Common myeloid progenitor, CD34-positive (primary cell): ENCODE measurements around the gene NDUFC1.
A peak's percentile ranks its signal among the peaks of the same experiment; 100 is the strongest.

Source experiments
- CTCF ChIA-PET: fragments of 350-600 bp; sonication (Branson Sonifier 250); formaldehyde crosslinking; loops from one replicate; lab custom pipeline; 2021; ENCODE audit warnings: antibody characterized with exemption; lab: Charles Lee
- POLR2A ChIA-PET: fragments of 350-600 bp; sonication (Branson Sonifier 250); formaldehyde crosslinking; loops from one replicate; lab custom pipeline; 2021; ENCODE audit warnings: antibody characterized with exemption; lab: Charles Lee
- DNase-seq, 3 donors: peaks; one replicate each; pipeline versions ENCODE4 v3.0.0 to v3.0.0-alpha.2; 2013
- H3K27ac ChIP-seq, 2 experiments: 1 replicate in 1 of 2; 2 replicates in 1 of 2; pipeline ENCODE4 v1.7.0; 2013; ENCODE audit warnings: inconsistent platforms in 2 of 2, low read length in 2 of 2, mild to moderate bottlenecking in 2 of 2, low read depth in 1 of 2, moderate library complexity in 1 of 2; ENCODE audit not compliant: severe bottlenecking in 2 of 2, insufficient read depth in 1 of 2, poor library complexity in 1 of 2
- H3K27me3 ChIP-seq, 5 experiments: replicated peaks in 2 of 5; 1 replicate in 3 of 5; 2 replicates in 2 of 5; pipeline versions ENCODE4 v1.6.1 to v1.7.0; 2013; ENCODE audit warnings: low read length in 4 of 5, mild to moderate bottlenecking in 2 of 5, moderate library complexity in 2 of 5, inconsistent platforms in 1 of 5; ENCODE audit not compliant: insufficient read depth in 5 of 5, control insufficient read depth in 4 of 5
- H3K36me3 ChIP-seq, 4 experiments: 1 replicate in 2 of 4; 2 replicates in 2 of 4; pipeline versions ENCODE4 v1.6.1 to v1.7.0; 2013; ENCODE audit warnings: low read length in 3 of 4, control low read depth in 1 of 4, mild to moderate bottlenecking in 1 of 4; ENCODE audit not compliant: control insufficient read depth in 4 of 4, insufficient read depth in 4 of 4
- H3K4me1 ChIP-seq, 4 experiments: 1 replicate in 3 of 4; 2 replicates in 1 of 4; pipeline versions ENCODE4 v1.6.1 to v1.7.1; 2013; ENCODE audit warnings: low read length in 3 of 4, mild to moderate bottlenecking in 3 of 4, control low read depth in 1 of 4, inconsistent platforms in 1 of 4, moderate library complexity in 1 of 4; ENCODE audit not compliant: control insufficient read depth in 4 of 4, insufficient read depth in 4 of 4; ENCODE audit errors: control extremely low read depth in 1 of 4
- H3K4me3 ChIP-seq, 7 experiments: 1 replicate in 4 of 7; 2 replicates in 3 of 7; pipeline versions ENCODE4 v1.5.1 to v1.7.0; 2013; ENCODE audit warnings: mild to moderate bottlenecking in 7 of 7, low read length in 6 of 7, moderate library complexity in 6 of 7, inconsistent platforms in 2 of 7, low read depth in 2 of 7, control low read depth in 1 of 7; ENCODE audit not compliant: insufficient read depth in 4 of 7, control insufficient read depth in 1 of 7; ENCODE audit errors: extremely low read depth in 1 of 7
- H3K9me3 ChIP-seq, 5 experiments: 1 replicate in 4 of 5; 2 replicates in 1 of 5; pipeline versions ENCODE4 v1.6.1 to v1.7.1; 2013; ENCODE audit warnings: low read length in 4 of 5, mild to moderate bottlenecking in 2 of 5, inconsistent platforms in 1 of 5, low read depth in 1 of 5, moderate library complexity in 1 of 5; ENCODE audit not compliant: control insufficient read depth in 4 of 5, insufficient read depth in 2 of 5; ENCODE audit errors: control extremely low read depth in 1 of 5
- WGBS: methylation state at CpG from one replicate; pipeline ENCODE4 v1.1.5; 2013; ENCODE audit not compliant: insufficient coverage; 5-methylcytosine and 5-hydroxymethylcytosine counted together

NDUFC1 gene

DNA sequence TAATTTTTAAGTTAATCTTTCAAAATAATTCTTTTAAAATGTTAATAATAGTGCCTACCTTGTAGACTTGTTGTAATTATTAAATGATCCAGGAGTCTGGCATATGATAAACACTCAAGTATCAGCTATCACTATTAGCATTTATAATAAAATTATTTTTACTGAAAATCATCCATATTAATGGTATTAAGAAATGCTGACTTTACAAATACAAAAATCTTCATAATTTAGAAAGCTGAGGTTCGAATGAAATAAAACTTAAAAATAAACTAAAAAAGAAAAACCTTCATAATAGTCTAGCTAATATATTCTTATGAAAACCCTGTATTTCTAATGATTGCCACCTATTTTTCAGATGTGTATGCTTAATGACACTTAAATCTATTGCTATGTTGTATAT lies 27.5 kb downstream of the NDUFC1 start:
- Histone ChIP-seq H3K27ac (no peak overlapping the region), H3K9me3 (no peaks in the 10 kb centered on the region), H3K4me1 (peaks cover 6 to 15% (median 10%) of the 10 kb centered on the region in 4 experiments), H3K4me3 (no peak overlapping the region), H3K36me3 (no peaks in the 10 kb centered on the region), H3K27me3 (peaks cover 8 to 40% (median 18%) of the 10 kb centered on the region in 5 experiments)
- no CpG with 5 or more reads among the region's 1 CpG for WGBS
- POLR2A ChIA-PET = no interaction called here
- CTCF ChIA-PET = interaction anchor here (1.0 to 2.4 kb wide), 4 partner anchors 16 to 21 kb away, joined by 3 to 8 read pairs (median 4); no protein-coding TSS in a partner anchor
- DNase-seq = no peak

DNA sequence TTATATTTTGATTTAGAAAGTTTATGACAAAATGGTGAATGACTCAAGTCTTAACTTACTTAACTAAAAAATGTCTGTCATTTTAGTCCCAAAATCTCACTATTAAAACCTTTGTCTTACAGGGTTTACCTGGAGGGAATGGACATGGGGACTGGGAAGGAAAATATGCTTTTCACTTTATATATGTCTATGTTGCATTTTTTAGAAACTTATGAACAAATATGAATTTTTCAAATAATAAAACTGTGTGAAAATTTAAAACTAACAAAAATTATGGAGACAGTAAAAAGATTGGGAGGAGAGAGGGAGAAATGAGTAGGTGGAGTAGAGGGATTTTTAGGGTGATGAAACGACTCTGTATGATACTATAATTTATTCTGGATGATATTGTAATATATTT lies 28.4 kb downstream of the NDUFC1 start:
- no peaks in the 10 kb centered on the region for H3K36me3 ChIP-seq
- H3K4me3 ChIP-seq = no peak overlapping the region
- no peak overlapping the region for H3K27ac ChIP-seq
- CTCF ChIA-PET = no interaction called here
- DNase-seq = no peak
- no peaks in the 10 kb centered on the region for H3K9me3 ChIP-seq
- H3K4me1 ChIP-seq = peaks cover 0 to 5% (median 2%) of the 10 kb centered on the region in 4 experiments
- WGBS = no CpG with 5 or more reads among the region's 1 CpG
- POLR2A ChIA-PET = no interaction called here
- H3K27me3 ChIP-seq = peaks cover 2 to 31% (median 9%) of the 10 kb centered on the region in 5 experiments

DNA sequence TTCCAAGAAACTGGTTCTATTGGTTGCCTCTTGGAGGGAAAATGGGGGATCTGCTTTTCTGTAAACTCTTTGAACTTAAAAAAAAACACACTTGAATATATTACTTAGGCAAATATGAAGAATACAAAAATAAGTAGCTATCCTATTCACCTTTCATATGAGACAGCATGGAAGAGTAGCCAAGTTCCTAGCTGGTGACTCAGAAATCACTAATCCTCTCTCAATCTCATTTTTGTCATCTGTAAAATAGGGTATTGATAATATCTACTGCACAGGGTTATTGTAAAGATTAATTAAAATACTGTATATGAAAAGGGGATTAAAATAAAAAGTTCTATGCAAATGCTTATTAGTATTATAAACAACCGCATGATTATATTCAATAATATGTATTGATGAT lies 35.0 kb downstream of the NDUFC1 start:
- CTCF ChIA-PET = interaction anchor here (0.6 to 3.1 kb wide), 6 partner anchors 9 to 38 kb away, joined by 3 to 11 read pairs (median 3); no protein-coding TSS in a partner anchor

DNA sequence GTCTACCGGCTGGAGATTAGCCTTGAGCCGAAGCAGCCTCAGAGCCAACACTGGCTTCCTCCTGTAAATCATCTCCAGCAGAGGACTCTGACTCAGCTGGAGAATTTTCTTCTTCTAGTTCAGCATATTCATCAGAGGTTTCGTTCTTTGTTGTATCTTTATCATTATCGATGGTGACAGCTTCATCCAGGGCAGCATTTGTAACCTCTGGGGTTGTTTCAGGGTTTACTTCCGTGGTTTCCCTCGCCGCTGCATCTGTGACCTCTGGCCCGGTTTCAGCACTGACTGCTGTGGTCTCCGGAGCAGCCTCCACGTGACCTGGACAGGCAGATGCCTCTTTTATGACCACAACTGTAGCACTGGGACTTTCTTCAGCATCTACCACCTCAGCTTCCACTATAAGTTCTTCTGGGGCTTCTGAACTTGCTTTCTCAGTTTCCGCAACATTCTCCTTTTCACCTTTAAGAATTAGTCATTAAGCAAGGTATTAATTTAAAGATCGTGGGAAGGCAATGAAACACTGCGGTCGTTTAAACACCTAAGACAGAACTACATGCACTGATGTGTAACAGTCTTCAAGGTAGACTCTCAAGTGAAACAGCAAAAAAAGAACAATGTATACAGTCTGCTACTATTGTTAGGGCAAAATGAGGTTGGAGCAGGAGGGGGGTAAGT lies 35.6 kb downstream of the NDUFC1 start:
- ChIA-PET CTCF (interaction anchor here (0.5 to 3.1 kb wide), 12 partner anchors 10 to 379 kb away, joined by 3 to 11 read pairs (median 3); partner anchors contain the start of gene MGARP), POLR2A (no interaction called here)
- no peaks in the 10 kb centered on the region for H3K27me3 ChIP-seq
- WGBS = 0% methylated on average over 8 of the region's 14 CpGs
- peaks cover 4 to 18% (median 12%) of the 10 kb centered on the region in 4 experiments for H3K4me1 ChIP-seq
- H3K36me3 ChIP-seq = no peaks in the 10 kb centered on the region
- H3K9me3 ChIP-seq = no peaks in the 10 kb centered on the region
- peak overlapping the region in 6 of 7 experiments; percentile 35 to 73 (median 56) for H3K4me3 ChIP-seq
- peak overlapping the region; percentile 15 to 59 for H3K27ac ChIP-seq
- DNase-seq = peak; percentile 43 to 91 (median 88)

More for the DNA sequence above, 35.0 kb downstream of the NDUFC1 start:
- no peaks in the 10 kb centered on the region for H3K36me3 ChIP-seq
- whole genome bisulfite sequencing = no CpG with 5 or more reads among the region's 1 CpG
- DNase-seq = no peak
- H3K9me3 ChIP-seq = no peaks in the 10 kb centered on the region
- no peak overlapping the region for H3K4me3 ChIP-seq
- H3K27ac ChIP-seq = no peak overlapping the region
- peaks cover 4 to 18% (median 12%) of the 10 kb centered on the region in 4 experiments for H3K4me1 ChIP-seq
- POLR2A ChIA-PET = no interaction called here
- no peaks in the 10 kb centered on the region for H3K27me3 ChIP-seq

DNA sequence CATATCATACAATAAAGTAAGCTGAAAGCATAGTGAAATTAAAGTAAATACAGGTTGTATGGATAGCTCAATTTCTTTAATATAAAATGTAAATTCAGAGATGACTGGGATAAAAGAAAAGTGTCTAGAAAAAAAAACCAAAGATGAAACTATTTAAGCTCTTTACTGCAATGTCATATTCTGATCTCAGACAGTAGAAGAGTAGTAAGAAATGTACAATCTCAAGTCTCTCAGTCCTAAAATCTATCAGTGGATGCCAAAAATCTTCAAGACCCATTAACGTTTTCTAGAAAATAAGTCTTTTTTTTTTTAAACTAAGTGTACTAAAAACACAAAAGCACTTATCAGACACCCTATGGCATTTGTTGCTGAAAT lies 36.1 kb downstream of the NDUFC1 start:
- no peaks in the 10 kb centered on the region for H3K9me3 ChIP-seq
- H3K36me3 ChIP-seq = no peaks in the 10 kb centered on the region
- DNase-seq = no peak
- ChIA-PET CTCF (interaction anchor here (0.5 to 3.1 kb wide), 9 partner anchors 11 to 379 kb away, joined by 3 to 11 read pairs (median 3); partner anchors contain the start of gene MGARP), POLR2A (no interaction called here)
- H3K27ac ChIP-seq = peak overlapping the region; percentile 15 to 59
- H3K4me1 ChIP-seq = peaks cover 4 to 18% (median 12%) of the 10 kb centered on the region in 4 experiments
- WGBS = no CpG with 5 or more reads among the region's 1 CpG
- H3K4me3 ChIP-seq = peak overlapping the region in 5 of 7 experiments; percentile 49 to 73 (median 59)
- no peaks in the 10 kb centered on the region for H3K27me3 ChIP-seq

DNA sequence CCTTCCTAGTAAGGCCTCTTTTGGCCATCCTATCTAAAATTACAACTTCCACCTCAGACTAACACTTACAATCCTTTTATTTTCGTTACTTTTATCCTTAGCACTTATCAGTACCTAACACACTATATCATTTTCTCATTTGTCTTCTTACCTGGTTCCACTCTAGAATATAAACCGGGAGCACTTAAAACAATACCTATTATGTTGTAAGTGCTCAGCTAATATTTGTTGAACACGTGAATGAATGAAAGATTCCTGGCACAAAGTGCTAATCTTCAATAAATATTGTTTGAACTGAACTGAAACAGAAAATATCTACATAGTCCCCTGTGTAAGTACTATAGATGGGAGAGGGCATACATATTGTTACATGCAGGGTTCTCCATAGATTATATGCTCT lies 36.6 kb downstream of the NDUFC1 start:
- H3K27ac ChIP-seq = no peak overlapping the region
- WGBS = 0% methylated on average over 1 of the region's 3 CpGs
- POLR2A ChIA-PET = no interaction called here
- no peak for DNase-seq
- no peaks in the 10 kb centered on the region for H3K36me3 ChIP-seq
- no peaks in the 10 kb centered on the region for H3K9me3 ChIP-seq
- H3K27me3 ChIP-seq = no peaks in the 10 kb centered on the region
- CTCF ChIA-PET = interaction anchor here (0.6 to 3.1 kb wide), 7 partner anchors 11 to 66 kb away, joined by 3 to 11 read pairs (median 3); partner anchors contain the start of gene MGARP
- peaks cover 4 to 18% (median 12%) of the 10 kb centered on the region in 4 experiments for H3K4me1 ChIP-seq
- peak overlapping the region in 2 of 7 experiments; percentile 59 to 73 for H3K4me3 ChIP-seq

DNA sequence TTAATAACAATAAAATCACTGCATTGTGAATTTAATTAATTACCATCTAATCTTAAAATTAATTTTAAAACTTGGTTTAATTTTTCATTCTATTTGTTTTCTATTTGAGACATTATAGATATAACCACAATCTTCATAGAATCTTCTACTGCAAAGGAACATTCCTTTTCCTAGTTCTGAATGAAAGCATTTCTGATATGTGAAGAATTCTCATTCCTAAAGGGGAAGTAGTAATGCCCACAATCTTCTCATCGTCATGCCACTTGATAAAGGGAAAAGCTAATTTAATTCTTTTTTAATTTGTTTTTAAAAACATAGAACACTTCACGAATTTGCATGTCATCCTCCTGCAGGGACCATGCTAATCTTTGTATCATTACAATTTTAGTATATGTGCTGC lies 45.9 kb downstream of the NDUFC1 start:
- no CpG with 5 or more reads among the region's 2 CpGs for WGBS

More for the DNA sequence above, 45.9 kb downstream of the NDUFC1 start:
- H3K4me3 ChIP-seq = no peak overlapping the region
- ChIA-PET POLR2A (no interaction called here), CTCF (interaction anchor here (3.2 kb wide), 1 partner anchor 28 kb away, joined by 9 read pairs; no protein-coding TSS in a partner anchor)
- DNase-seq = no peak
- peaks cover 0 to 2% (median 0%) of the 10 kb centered on the region in 5 experiments for H3K27me3 ChIP-seq
- no peaks in the 10 kb centered on the region for H3K36me3 ChIP-seq
- H3K27ac ChIP-seq = no peak overlapping the region
- H3K9me3 ChIP-seq = no peaks in the 10 kb centered on the region
- no peaks in the 10 kb centered on the region for H3K4me1 ChIP-seq
